Erythroblast (primary cell): Measurements from ENCODE around the gene MAEA.
A peak's percentile ranks its signal among the peaks of the same experiment; 100 is the strongest.

ENCODE experiments used
- DNase-seq, 2 experiments: peaks; one replicate each; lab custom pipeline; 2025; lab: John Stamatoyannopoulos, UW
- GATA1 ChIP-seq: IDR thresholded peaks from 2 replicates; pipeline ENCODE4 v1.6.1; 2011; ENCODE audit warnings: low read depth, mild to moderate bottlenecking, control low read depth, low read length, moderate library complexity
- POLR2A ChIP-seq: IDR thresholded peaks from 2 replicates; pipeline ENCODE4 v1.6.1; 2011; ENCODE audit warnings: mild to moderate bottlenecking, low read length

The MAEA gene

GRCh38 chr4:1295405-1296055, 5.8 kb downstream of the MAEA start:
- TF ChIP-seq POLR2A (no peak), GATA1 (no peak)
- DNase-seq = peak in 1 of 2 experiments; percentile 49

- DNase-seq = no peak
- TF ChIP-seq GATA1 = no peak
Measured at GRCh38 chr4:1296324-1297022, 6.8 kb downstream of the MAEA start.

- no peak for DNase-seq
- TF ChIP-seq GATA1 (no peak), POLR2A (no peak)
Measured at GRCh38 chr4:1297023-1297395, 7.3 kb downstream of the MAEA start.

- no peak for DNase-seq
- TF ChIP-seq POLR2A = no peak
- TF ChIP-seq GATA1 = no peak
Measured at GRCh38 chr4:1297456-1298325, 8.0 kb downstream of the MAEA start.

- TF ChIP-seq POLR2A (no peak), GATA1 (no peak)
- DNase-seq = no peak
Measured at GRCh38 chr4:1298461-1298860, 8.8 kb downstream of the MAEA start.

GRCh38 chr4:1299301-1299860, 9.7 kb downstream of the MAEA start:
- TF ChIP-seq POLR2A (no peak), GATA1 (no peak)
- DNase-seq = no peak

- DNase-seq = no peak
- no peak for TF ChIP-seq POLR2A
- TF ChIP-seq GATA1 = no peak
Measured at GRCh38 chr4:1300466-1301455, 11.1 kb downstream of the MAEA start.

GRCh38 chr4:1302159-1302558, 12.5 kb downstream of the MAEA start:
- no peak for DNase-seq

GRCh38 chr4:1305261-1305711, 15.6 kb downstream of the MAEA start:
- no peak for TF ChIP-seq GATA1
- no peak for TF ChIP-seq POLR2A
- no peak for DNase-seq

More at GRCh38 chr4:1302159-1302558, 12.5 kb downstream of the MAEA start:
- no peak for TF ChIP-seq GATA1
- TF ChIP-seq POLR2A = no peak

GRCh38 chr4:1305781-1306455, 16.2 kb downstream of the MAEA start:
- TF ChIP-seq POLR2A (no peak), GATA1 (no peak)
- no peak for DNase-seq

GRCh38 chr4:1307951-1308735, 18.5 kb downstream of the MAEA start:
- TF ChIP-seq GATA1 (no peak), POLR2A (no peak)
- DNase-seq = no peak
